Smooth muscle cell of the umbilical artery (primary cell): Measurements from ENCODE around the gene PTPRH. TPM values are rescaled to one million over a fixed set of nuclear protein-coding genes. Genes with fewer than 3 reads are reported as not detected.

Experiments
- total RNA-seq: library from RNA; depleted of rRNA; stranded (reverse); fragments of >200 nt; gene quantifications from 2 replicates; pipeline ENCODE4 v1.2.3, GENCODE V29; 2014

PTPRH gene
- 4.2 and 5.0 TPM in 2 replicates for total RNA-seq

GRCh38 chr19:55208880-55209692 lies at the start of gene PTPRH:
Gene PTPRH, minus strand, starts transcription at chr19:55209501. Its CDS starts 68 bp downstream, at chr19:55209433.

GRCh38 chr19:55228403-55229031 lies 19.2 kb upstream of the PTPRH start, which contains the start of gene TMEM86B:
Gene TMEM86B, minus strand, starts transcription at chr19:55228763. Its CDS starts 22 bp downstream, at chr19:55228741.

GRCh38 chr19:55179606-55180484 lies 29.5 kb downstream of the PTPRH start, which contains the start of gene SYT5:
Gene SYT5, minus strand, starts transcription at chr19:55180289. Its CDS starts 1,248 bp downstream, at chr19:55179041.

GRCh38 chr19:55166530-55167268 lies 42.6 kb downstream of the PTPRH start, which contains the start of gene DNAAF3:
Gene DNAAF3, minus strand, starts transcription at chr19:55166613. Its CDS starts 200 bp downstream, at chr19:55166413.

GRCh38 chr19:55157064-55157908 lies 52.0 kb downstream of the PTPRH start, which contains the start of gene TNNI3:
Gene TNNI3, minus strand, starts transcription at chr19:55157732. Its CDS starts 143 bp downstream, at chr19:55157589.

GRCh38 chr19:55149078-55150003 lies 60.0 kb downstream of the PTPRH start, which contains the start of gene TNNT1:
Gene TNNT1, minus strand, starts transcription at chr19:55149206. Its CDS starts 2,049 bp downstream, at chr19:55147157.

Other genes with a start within 250 kb of the PTPRH start
- gene NLRP2, start 243.1 kb downstream of the PTPRH start, total RNA-seq, result 2.6 TPM in 1 of 2 replicates, not detected in the other
- gene GP6, start 171.2 kb downstream of the PTPRH start, total RNA-seq, result 0.18 TPM in 1 of 2 replicates, not detected in the other
- gene RDH13, start 146.4 kb downstream of the PTPRH start, total RNA-seq, result 7.4 and 10.3 TPM in 2 replicates
- 0.30 and 1.3 TPM in 2 replicates for gene EPS8L1, start 133.6 kb downstream of the PTPRH start, total RNA-seq
- gene PPP1R12C, start 91.9 kb downstream of the PTPRH start, total RNA-seq, result 29.4 and 46.6 TPM in 2 replicates
- gene TNNT1, start 60.3 kb downstream of the PTPRH start, total RNA-seq, result 1.5 and 3.0 TPM in 2 replicates
- not detected in 2 replicates for gene TNNI3, start 51.8 kb downstream of the PTPRH start, total RNA-seq
- 0.30 and 0.65 TPM in 2 replicates for gene DNAAF3, start 42.9 kb downstream of the PTPRH start, total RNA-seq
- gene SYT5, start 29.2 kb downstream of the PTPRH start, total RNA-seq, result not detected in 2 replicates
- gene TMEM86B, start 19.3 kb upstream of the PTPRH start, total RNA-seq, result 0.59 and 1.4 TPM in 2 replicates
- 30.9 and 63.4 TPM in 2 replicates for gene PPP6R1, start 49.5 kb upstream of the PTPRH start, total RNA-seq
- gene HSPBP1, start 70.6 kb upstream of the PTPRH start, total RNA-seq, result 22.9 and 34.8 TPM in 2 replicates
- 6.5 and 16.4 TPM in 2 replicates for gene BRSK1, start 74.5 kb upstream of the PTPRH start, total RNA-seq
- gene TMEM150B, start 115.8 kb upstream of the PTPRH start, total RNA-seq, result not detected in 2 replicates
- gene KMT5C, start 130.4 kb upstream of the PTPRH start, total RNA-seq, result 9.5 and 9.8 TPM in 2 replicates
- 0.09 TPM in 1 of 2 replicates, not detected in the other for gene COX6B2, start 145.2 kb upstream of the PTPRH start, total RNA-seq
- not detected in 2 replicates for gene GARIN5B, start 153.8 kb upstream of the PTPRH start, total RNA-seq
- gene IL11, start 161.0 kb upstream of the PTPRH start, total RNA-seq, result 14.4 and 33.9 TPM in 2 replicates
- not detected in 2 replicates for gene TMEM190, start 167.3 kb upstream of the PTPRH start, total RNA-seq
- gene TMEM238, start 174.8 kb upstream of the PTPRH start, total RNA-seq, result 0.30 and 0.32 TPM in 2 replicates
- gene RPL28, start 176.4 kb upstream of the PTPRH start, total RNA-seq, result 212 and 468 TPM in 2 replicates
- 72.5 and 94.4 TPM in 2 replicates for gene UBE2S, start 198.3 kb upstream of the PTPRH start, total RNA-seq
- not detected in 2 replicates for gene SHISA7, start 233.8 kb upstream of the PTPRH start, total RNA-seq